Measurements from ENCODE around the gene STON2.

- TF ChIP-seq, protein P1, sequence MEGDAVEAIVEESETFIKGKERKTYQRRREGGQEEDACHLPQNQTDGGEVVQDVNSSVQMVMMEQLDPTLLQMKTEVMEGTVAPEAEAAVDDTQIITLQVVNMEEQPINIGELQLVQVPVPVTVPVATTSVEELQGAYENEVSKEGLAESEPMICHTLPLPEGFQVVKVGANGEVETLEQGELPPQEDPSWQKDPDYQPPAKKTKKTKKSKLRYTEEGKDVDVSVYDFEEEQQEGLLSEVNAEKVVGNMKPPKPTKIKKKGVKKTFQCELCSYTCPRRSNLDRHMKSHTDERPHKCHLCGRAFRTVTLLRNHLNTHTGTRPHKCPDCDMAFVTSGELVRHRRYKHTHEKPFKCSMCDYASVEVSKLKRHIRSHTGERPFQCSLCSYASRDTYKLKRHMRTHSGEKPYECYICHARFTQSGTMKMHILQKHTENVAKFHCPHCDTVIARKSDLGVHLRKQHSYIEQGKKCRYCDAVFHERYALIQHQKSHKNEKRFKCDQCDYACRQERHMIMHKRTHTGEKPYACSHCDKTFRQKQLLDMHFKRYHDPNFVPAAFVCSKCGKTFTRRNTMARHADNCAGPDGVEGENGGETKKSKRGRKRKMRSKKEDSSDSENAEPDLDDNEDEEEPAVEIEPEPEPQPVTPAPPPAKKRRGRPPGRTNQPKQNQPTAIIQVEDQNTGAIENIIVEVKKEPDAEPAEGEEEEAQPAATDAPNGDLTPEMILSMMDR (IDR thresholded peaks at IDR 0.05; ENCODE audit: insufficient read depth, low read length, poor library complexity, severe bottlenecking) = no peak
- no peak for TF ChIP-seq EZH2phosphoT487 (conservative IDR thresholded peaks at IDR 0.05; ENCODE audit: low read length)
Observed at GRCh38 chr14:81295958-81296923, 103.9 kb downstream of the STON2 start.
